Activated T-helper 17 cell treated with anti-CD3 and anti-CD28 coated beads, Interleukin-2, amount 50 U/mL, for 72 hours (primary cell): ENCODE results near the gene RNF130. TPM values are rescaled to one million over a fixed set of nuclear protein-coding genes. Genes with fewer than 3 reads are reported as not detected.
"Not testable (repeated sequence)": the region's sequence is repeated elsewhere in the genome, so short reads cannot be mapped to it uniquely, and the experiment has no call there.

Experiments
- ATAC-seq: fragments of 150-1000 bp; cut with Tn5 transposase; replicated peaks from 2 replicates; pipeline ENCODE4 v1.10.0; 2021; ENCODE audit warnings: mild to moderate bottlenecking, moderate library complexity
- H3K27ac Mint-ChIP-seq: one replicate; pipeline ENCODE4 v1.8.0; 2022; ENCODE audit warnings: mixed read lengths
- H3K27me3 Mint-ChIP-seq: one replicate; pipeline ENCODE4 v1.8.0; 2022; ENCODE audit warnings: mixed read lengths
- H3K36me3 Mint-ChIP-seq: one replicate; pipeline ENCODE4 v1.8.0; 2022; ENCODE audit warnings: low read depth, mild to moderate bottlenecking, mixed read lengths
- H3K4me1 Mint-ChIP-seq: one replicate; pipeline ENCODE4 v1.8.0; 2022; ENCODE audit warnings: mixed read lengths
- H3K4me3 Mint-ChIP-seq: one replicate; pipeline ENCODE4 v1.8.0; 2022; ENCODE audit warnings: mild to moderate bottlenecking, mixed read lengths
- H3K9me3 Mint-ChIP-seq: one replicate; pipeline ENCODE4 v1.8.0; 2022; ENCODE audit warnings: mixed read lengths
- total RNA-seq, 2 donors: library from RNA; stranded (reverse); gene quantifications; one replicate each; pipeline ENCODE4 v1.2.3, GENCODE V29; 2022

RNF130 gene
- total RNA-seq, 2 donors from 2014 or later, result 9.0 TPM

- Mint-ChIP-seq H3K9me3 (no peaks in the 10 kb centered on the region), H3K27me3 (no peaks in the 10 kb centered on the region), H3K4me1 (peaks cover 7% of the 10 kb centered on the region), H3K4me3 (no peak overlapping the region), H3K36me3 (peaks cover 8% of the 10 kb centered on the region), H3K27ac (no peak overlapping the region)
- no peak for ATAC-seq
These were observed 63.1 kb downstream of the RNF130 start for GRCh38 chr5:180008433-180008832.

- H3K36me3 Mint-ChIP-seq, result peaks cover 8% of the 10 kb centered on the region
- peaks cover 7% of the 10 kb centered on the region for H3K4me1 Mint-ChIP-seq
- H3K27ac Mint-ChIP-seq, result no peak overlapping the region
- no peak for ATAC-seq
- no peaks in the 10 kb centered on the region for H3K27me3 Mint-ChIP-seq
- no peak overlapping the region for H3K4me3 Mint-ChIP-seq
- H3K9me3 Mint-ChIP-seq, result no peaks in the 10 kb centered on the region
These were observed 64.0 kb downstream of the RNF130 start for GRCh38 chr5:180007582-180007981.

- Mint-ChIP-seq H3K9me3 (no peaks in the 10 kb centered on the region), H3K27ac (no peak overlapping the region), H3K36me3 (peaks cover 8% of the 10 kb centered on the region), H3K4me1 (peaks cover 7% of the 10 kb centered on the region), H3K4me3 (no peak overlapping the region), H3K27me3 (no peaks in the 10 kb centered on the region)
- ATAC-seq, result no peak
These were observed 65.4 kb downstream of the RNF130 start for GRCh38 chr5:180006141-180006540.

GRCh38 chr5:180003127-180003526 is 68.4 kb downstream of the RNF130 start:
- no peak overlapping the region for H3K27ac Mint-ChIP-seq
- ATAC-seq, result no peak
- peaks cover 7% of the 10 kb centered on the region for H3K4me1 Mint-ChIP-seq
- H3K9me3 Mint-ChIP-seq, result no peaks in the 10 kb centered on the region
- no peaks in the 10 kb centered on the region for H3K27me3 Mint-ChIP-seq
- no peak overlapping the region for H3K4me3 Mint-ChIP-seq
- no peaks in the 10 kb centered on the region for H3K36me3 Mint-ChIP-seq

- Mint-ChIP-seq H3K9me3 (no peaks in the 10 kb centered on the region), H3K27me3 (no peaks in the 10 kb centered on the region), H3K4me1 (peaks cover 2% of the 10 kb centered on the region), H3K4me3 (no peak overlapping the region), H3K27ac (no peak overlapping the region), H3K36me3 (no peaks in the 10 kb centered on the region)
- no peak for ATAC-seq
These were observed 69.8 kb downstream of the RNF130 start for GRCh38 chr5:180001742-180002141.

- Mint-ChIP-seq H3K27ac (no peak overlapping the region), H3K9me3 (no peaks in the 10 kb centered on the region), H3K27me3 (no peaks in the 10 kb centered on the region), H3K4me3 (no peak overlapping the region), H3K36me3 (no peaks in the 10 kb centered on the region), H3K4me1 (no peaks in the 10 kb centered on the region)
- ATAC-seq, result no peak
These were observed 70.4 kb downstream of the RNF130 start for GRCh38 chr5:180001136-180001535.

GRCh38 chr5:179998485-179998884 is 73.1 kb downstream of the RNF130 start:
- H3K9me3 Mint-ChIP-seq, result no peaks in the 10 kb centered on the region
- no peaks in the 10 kb centered on the region for H3K4me1 Mint-ChIP-seq
- no peak for ATAC-seq
- no peaks in the 10 kb centered on the region for H3K36me3 Mint-ChIP-seq
- H3K27me3 Mint-ChIP-seq, result no peaks in the 10 kb centered on the region
- no peak overlapping the region for H3K27ac Mint-ChIP-seq
- H3K4me3 Mint-ChIP-seq, result no peak overlapping the region

- Mint-ChIP-seq H3K4me1 (no peaks in the 10 kb centered on the region), H3K27ac (no peak overlapping the region), H3K27me3 (no peaks in the 10 kb centered on the region), H3K4me3 (no peak overlapping the region), H3K9me3 (no peaks in the 10 kb centered on the region), H3K36me3 (no peaks in the 10 kb centered on the region)
- ATAC-seq, result no peak
These were observed 76.8 kb downstream of the RNF130 start for GRCh38 chr5:179994583-179995323.

- not testable (repeated sequence) for ATAC-seq, H3K27me3 Mint-ChIP-seq, H3K27ac Mint-ChIP-seq, H3K9me3 Mint-ChIP-seq, H3K4me3 Mint-ChIP-seq, H3K4me1 Mint-ChIP-seq, H3K36me3 Mint-ChIP-seq
These were observed 78.7 kb downstream of the RNF130 start for GRCh38 chr5:179992855-179993254.

- no peak for ATAC-seq
- no peak overlapping the region for H3K4me3 Mint-ChIP-seq
- no peak overlapping the region for H3K27ac Mint-ChIP-seq
- H3K36me3 Mint-ChIP-seq, result no peaks in the 10 kb centered on the region
- H3K9me3 Mint-ChIP-seq, result no peaks in the 10 kb centered on the region
- H3K27me3 Mint-ChIP-seq, result no peaks in the 10 kb centered on the region
- H3K4me1 Mint-ChIP-seq, result no peaks in the 10 kb centered on the region
These were observed 80.5 kb downstream of the RNF130 start for GRCh38 chr5:179991106-179991505.

GRCh38 chr5:179990525-179990924 is 81.0 kb downstream of the RNF130 start:
- H3K9me3 Mint-ChIP-seq, H3K27ac Mint-ChIP-seq, ATAC-seq, H3K27me3 Mint-ChIP-seq, H3K4me3 Mint-ChIP-seq, H3K4me1 Mint-ChIP-seq, H3K36me3 Mint-ChIP-seq: not testable (repeated sequence)

- ATAC-seq, result no peak
- Mint-ChIP-seq H3K27me3 (no peaks in the 10 kb centered on the region), H3K36me3 (no peaks in the 10 kb centered on the region), H3K9me3 (no peaks in the 10 kb centered on the region), H3K4me3 (no peak overlapping the region), H3K4me1 (no peaks in the 10 kb centered on the region), H3K27ac (no peak overlapping the region)
These were observed 85.2 kb downstream of the RNF130 start for GRCh38 chr5:179986328-179986727.

GRCh38 chr5:179981636-179982035 is 89.9 kb downstream of the RNF130 start:
- H3K27ac Mint-ChIP-seq, result no peak overlapping the region
- H3K4me3 Mint-ChIP-seq, result no peak overlapping the region
- H3K9me3 Mint-ChIP-seq, result no peaks in the 10 kb centered on the region
- no peaks in the 10 kb centered on the region for H3K4me1 Mint-ChIP-seq
- no peaks in the 10 kb centered on the region for H3K27me3 Mint-ChIP-seq
- ATAC-seq, result no peak
- H3K36me3 Mint-ChIP-seq, result peaks cover 30% of the 10 kb centered on the region

- Mint-ChIP-seq H3K9me3 (no peaks in the 10 kb centered on the region), H3K27me3 (no peaks in the 10 kb centered on the region), H3K4me1 (no peaks in the 10 kb centered on the region), H3K27ac (no peak overlapping the region), H3K4me3 (no peak overlapping the region), H3K36me3 (peaks cover 36% of the 10 kb centered on the region)
- no peak for ATAC-seq
These were observed 90.8 kb downstream of the RNF130 start for GRCh38 chr5:179980767-179981166.

GRCh38 chr5:179978792-179979191 is 92.8 kb downstream of the RNF130 start:
- H3K27ac Mint-ChIP-seq, result no peak overlapping the region
- peaks cover 54% of the 10 kb centered on the region for H3K36me3 Mint-ChIP-seq
- H3K27me3 Mint-ChIP-seq, result no peaks in the 10 kb centered on the region
- no peaks in the 10 kb centered on the region for H3K4me1 Mint-ChIP-seq
- H3K4me3 Mint-ChIP-seq, result no peak overlapping the region
- H3K9me3 Mint-ChIP-seq, result no peaks in the 10 kb centered on the region
- no peak for ATAC-seq

GRCh38 chr5:179975713-179976134 is 95.8 kb downstream of the RNF130 start:
- no peaks in the 10 kb centered on the region for H3K4me1 Mint-ChIP-seq

More at GRCh38 chr5:179975713-179976134, 95.8 kb downstream of the RNF130 start:
- H3K9me3 Mint-ChIP-seq, result no peaks in the 10 kb centered on the region
- no peak overlapping the region for H3K4me3 Mint-ChIP-seq
- peaks cover 54% of the 10 kb centered on the region for H3K36me3 Mint-ChIP-seq
- no peak overlapping the region for H3K27ac Mint-ChIP-seq
- ATAC-seq, result no peak
- H3K27me3 Mint-ChIP-seq, result no peaks in the 10 kb centered on the region
